ENCODE data around the gene ADGRG1.

ADGRG1 gene

DNA sequence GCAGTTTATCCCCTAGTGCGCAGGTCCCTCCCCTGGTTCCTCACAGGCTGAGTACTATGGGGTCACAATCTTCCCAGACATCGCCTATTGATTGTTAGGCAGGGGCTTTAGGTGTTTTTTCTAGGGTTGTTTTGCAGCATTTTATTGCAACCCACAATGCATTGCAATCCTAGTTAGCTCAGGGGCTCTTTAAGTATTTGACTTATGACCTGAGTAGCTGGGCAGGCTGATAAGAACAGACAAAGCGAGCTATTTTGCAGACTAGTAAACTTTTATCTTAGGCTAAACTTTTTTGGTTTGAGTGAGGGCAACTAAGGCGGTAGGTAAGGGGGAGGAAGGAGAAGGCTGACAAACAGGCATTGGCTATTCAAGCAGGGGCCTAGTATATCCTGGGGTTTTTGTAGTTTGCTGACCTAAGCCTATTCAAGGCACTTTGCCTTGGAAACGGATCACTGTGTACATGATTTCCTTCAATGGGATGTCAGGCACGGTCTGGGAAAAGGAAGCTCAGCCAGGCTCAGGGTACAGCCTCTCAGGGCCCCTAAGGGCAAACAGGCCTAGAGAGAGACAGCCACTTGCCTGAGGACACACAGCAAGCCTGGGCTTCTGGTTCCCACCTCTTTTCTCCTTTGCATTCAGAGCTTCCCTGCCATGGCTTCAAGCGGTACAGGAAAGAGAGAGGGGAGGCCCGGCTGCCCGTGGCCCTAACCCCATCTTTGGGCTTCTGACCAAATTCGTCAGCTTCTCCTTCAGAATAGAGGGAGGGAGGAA lies 72.5 kb downstream of the ADGRG1 start:
- no peak for DNase-seq (ENCODE audit: low spot score)
- TF ChIP-seq, protein P1, sequence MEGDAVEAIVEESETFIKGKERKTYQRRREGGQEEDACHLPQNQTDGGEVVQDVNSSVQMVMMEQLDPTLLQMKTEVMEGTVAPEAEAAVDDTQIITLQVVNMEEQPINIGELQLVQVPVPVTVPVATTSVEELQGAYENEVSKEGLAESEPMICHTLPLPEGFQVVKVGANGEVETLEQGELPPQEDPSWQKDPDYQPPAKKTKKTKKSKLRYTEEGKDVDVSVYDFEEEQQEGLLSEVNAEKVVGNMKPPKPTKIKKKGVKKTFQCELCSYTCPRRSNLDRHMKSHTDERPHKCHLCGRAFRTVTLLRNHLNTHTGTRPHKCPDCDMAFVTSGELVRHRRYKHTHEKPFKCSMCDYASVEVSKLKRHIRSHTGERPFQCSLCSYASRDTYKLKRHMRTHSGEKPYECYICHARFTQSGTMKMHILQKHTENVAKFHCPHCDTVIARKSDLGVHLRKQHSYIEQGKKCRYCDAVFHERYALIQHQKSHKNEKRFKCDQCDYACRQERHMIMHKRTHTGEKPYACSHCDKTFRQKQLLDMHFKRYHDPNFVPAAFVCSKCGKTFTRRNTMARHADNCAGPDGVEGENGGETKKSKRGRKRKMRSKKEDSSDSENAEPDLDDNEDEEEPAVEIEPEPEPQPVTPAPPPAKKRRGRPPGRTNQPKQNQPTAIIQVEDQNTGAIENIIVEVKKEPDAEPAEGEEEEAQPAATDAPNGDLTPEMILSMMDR (IDR thresholded peaks at IDR 0.05; ENCODE audit: borderline replicate concordance, control extremely low read depth, extremely low read depth, insufficient read depth, missing control alignments): no peak
- in situ Hi-C loops (cut with MboI; ENCODE audit: low sequenced_read_pairs, unreplicated experiment): no loop called here

DNA sequence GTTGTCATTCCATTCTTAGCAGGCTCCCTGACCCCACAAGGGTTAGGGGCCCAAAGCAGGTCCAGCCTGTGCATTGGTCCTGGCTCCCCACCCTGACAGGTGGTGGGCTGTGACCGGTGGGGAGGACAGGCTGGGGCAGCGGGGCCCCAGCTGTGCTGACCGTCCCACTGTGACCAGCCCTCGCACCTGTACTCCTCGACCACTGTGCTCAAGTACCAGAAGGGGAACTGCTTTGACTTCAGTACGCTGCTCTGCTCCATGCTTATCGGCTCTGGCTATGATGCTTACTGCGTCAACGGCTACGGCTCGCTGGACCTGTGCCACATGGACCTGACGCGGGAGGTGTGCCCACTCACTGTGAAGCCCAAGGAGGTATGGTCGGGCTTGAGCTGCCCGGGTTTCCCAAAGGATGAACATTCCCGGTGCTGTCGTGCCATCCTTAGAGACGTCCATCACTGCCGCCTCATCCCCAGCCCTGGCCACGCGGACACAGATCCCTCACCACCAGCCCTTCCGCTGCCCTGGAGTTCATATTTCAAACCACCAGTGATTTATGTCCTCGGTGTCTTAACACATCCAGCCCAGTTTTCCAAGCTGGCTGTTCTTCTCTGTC lies 73.4 kb downstream of the ADGRG1 start:
- TF ChIP-seq, protein P1 (IDR thresholded peaks at IDR 0.05; ENCODE audit: borderline replicate concordance, control extremely low read depth, extremely low read depth, insufficient read depth, missing control alignments): no peak
- DNase-seq (ENCODE audit: low spot score): no peak
- in situ Hi-C loops (cut with MboI; ENCODE audit: low sequenced_read_pairs, unreplicated experiment): no loop called here

DNA sequence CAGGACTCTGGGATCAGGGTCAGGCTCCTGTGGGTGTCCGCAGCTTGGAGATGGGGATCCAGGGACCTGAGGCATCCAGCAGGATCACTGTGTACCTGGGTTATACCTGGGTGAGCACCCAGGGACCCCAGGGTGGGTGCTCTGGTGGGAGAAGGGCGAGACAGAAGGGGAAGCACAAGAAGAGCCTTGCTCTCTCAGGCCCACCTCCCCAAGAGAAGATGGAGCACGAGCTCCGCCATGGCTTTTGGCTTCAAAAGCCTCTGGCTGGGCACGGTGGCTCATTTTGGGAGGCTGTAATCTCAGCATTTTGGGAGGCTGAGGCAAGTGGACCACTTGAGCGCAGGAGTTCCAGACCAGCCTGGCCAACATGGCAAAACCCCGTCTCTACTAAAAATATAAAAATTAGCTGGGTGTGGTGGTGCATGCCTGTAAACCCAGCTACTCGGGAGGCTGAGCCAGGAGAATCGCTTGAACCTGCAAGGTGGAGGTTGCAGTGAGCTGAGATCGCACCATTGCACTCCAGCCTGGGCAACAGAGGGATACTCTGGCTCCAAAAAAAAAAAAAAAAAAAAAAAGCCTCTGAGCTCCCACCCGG lies 75.1 kb downstream of the ADGRG1 start:
- in situ Hi-C loops (cut with MboI; ENCODE audit: low sequenced_read_pairs, unreplicated experiment): no loop called here
- no peak for DNase-seq (ENCODE audit: low spot score)
- TF ChIP-seq, protein P1 (IDR thresholded peaks at IDR 0.05; ENCODE audit: borderline replicate concordance, control extremely low read depth, extremely low read depth, insufficient read depth, missing control alignments): no peak

DNA sequence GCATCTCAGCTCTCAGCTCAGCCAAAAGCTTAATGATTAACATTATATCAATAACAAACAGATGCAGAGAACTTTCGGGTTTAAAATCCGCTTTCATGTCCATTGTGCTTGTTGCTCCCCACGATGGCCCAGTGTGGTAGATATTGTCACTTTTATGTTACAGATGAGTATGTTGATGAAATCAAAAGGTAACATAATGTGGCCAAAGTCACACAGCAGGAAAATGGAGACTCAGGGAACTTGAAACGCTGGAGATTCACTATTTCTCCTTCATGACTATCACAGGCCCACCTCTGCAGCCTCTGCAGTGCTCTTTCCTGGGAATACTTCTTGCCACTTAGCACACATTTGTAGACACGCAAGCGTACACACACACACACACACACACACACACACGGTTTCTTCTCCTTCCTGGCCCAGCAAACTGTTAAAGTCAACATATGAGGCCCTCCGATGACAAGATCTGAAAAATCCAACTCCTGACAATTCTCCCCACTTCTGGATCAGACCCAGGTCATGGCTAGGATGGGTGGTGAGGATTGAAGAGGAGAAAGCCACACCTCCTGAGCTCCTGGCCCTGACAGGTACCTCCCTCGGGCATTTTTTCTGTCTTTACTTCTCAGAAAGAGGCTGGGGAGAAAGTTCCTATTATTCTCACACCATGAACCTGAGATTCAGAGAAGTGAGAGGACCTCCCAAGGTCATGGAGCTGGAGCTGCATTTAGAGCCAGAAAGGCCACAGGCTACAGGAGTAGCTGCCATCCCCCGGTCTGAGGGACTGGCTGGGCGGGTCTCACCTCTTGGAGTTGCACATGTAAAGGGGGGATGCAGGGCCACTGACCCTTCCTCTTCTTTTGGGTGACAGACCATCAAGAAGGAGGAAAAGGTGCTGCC lies 75.8 kb downstream of the ADGRG1 start:
- TF ChIP-seq, protein P1 (IDR thresholded peaks at IDR 0.05; ENCODE audit: borderline replicate concordance, control extremely low read depth, extremely low read depth, insufficient read depth, missing control alignments): no peak
- in situ Hi-C loops (cut with MboI; ENCODE audit: low sequenced_read_pairs, unreplicated experiment): no loop called here
- no peak for DNase-seq (ENCODE audit: low spot score)

- in situ Hi-C loops (cut with MboI; ENCODE audit: low sequenced_read_pairs, unreplicated experiment): no loop called here
- DNase-seq (ENCODE audit: low spot score): no peak
- TF ChIP-seq, protein P1 (IDR thresholded peaks at IDR 0.05; ENCODE audit: borderline replicate concordance, control extremely low read depth, extremely low read depth, insufficient read depth, missing control alignments): no peak
Measured at GRCh38 chr16:57704905-57705852, 76.7 kb downstream of the ADGRG1 start.
